HepG2 (cell line): ENCODE data around the gene CSRNP3. TPM values are rescaled to one million over a fixed set of nuclear protein-coding genes. Genes with fewer than 3 reads are reported as not detected.
"Not testable (repeated sequence)": the region's sequence is repeated elsewhere in the genome, so short reads cannot be mapped to it uniquely, and the experiment has no call there.

ENCODE experiments used
- ATAC-seq: fragments of 200-7000 bp; cut with Tn5 transposase; 3 replicates; pipeline ENCODE4 v1.9.1; 2020; ENCODE audit warnings: mild to moderate bottlenecking, moderate library complexity
- BruUV-seq: library from RNA; stranded (reverse); fragments of 400-500 nt; replicated peaks from 2 replicates; lab custom pipeline; 2021; lab: Mats Ljungman, UMichigan
- CTCF ChIA-PET: fragments of 300-600 bp; formaldehyde crosslinking; extraction: SDS; loops from one replicate; lab custom pipeline; 2021; ENCODE audit warnings: low total read pairs, inconsistent platforms, low intra/inter-chr PET ratio; lab: Yijun Ruan, JAX
- POLR2A ChIA-PET: fragments of 350-600 bp; sonication (Branson Sonifier 250); formaldehyde crosslinking; loops from one replicate; lab custom pipeline; 2020; ENCODE audit warnings: antibody characterized with exemption, inconsistent platforms; lab: Yijun Ruan, JAX
- DNase-seq: peaks from one replicate; pipeline ENCODE4 v3.0.0-alpha.2; 2015; ENCODE audit warnings: low spot score
- FAIRE-seq: peaks from 3 replicates; lab custom pipeline; 2011; peaks lifted over from hg19 to GRCh38; lab: Jason Lieb, UNC
- H2AFZ ChIP-seq: one replicate; pipeline ENCODE4 v1.6.1; 2011; ENCODE audit warnings: low read length, inconsistent platforms
- H3K27ac ChIP-seq: fragments of 300-600 bp; 3 replicates; pipeline ENCODE4 v1.8.0; 2011; ENCODE audit warnings: mixed run types, mild to moderate bottlenecking, mixed read lengths, low read length, inconsistent platforms; ENCODE audit not compliant: insufficient read depth; ENCODE audit errors: extremely low read length
- H3K27me3 ChIP-seq, 2 experiments: fragments of 200-600 bp in 1 of 2; 2 replicates in 1 of 2; 3 replicates in 1 of 2; pipeline versions ENCODE4 v1.6.0 to v1.8.0; 2011; ENCODE audit warnings: low read length in 2 of 2, mild to moderate bottlenecking in 2 of 2, moderate library complexity in 2 of 2, inconsistent platforms in 1 of 2; ENCODE audit not compliant: insufficient read depth in 2 of 2, control insufficient read depth in 1 of 2
- H3K36me3 ChIP-seq, 2 experiments: fragments of 200-600 bp in 1 of 2; replicated peaks in 1 of 2; 2 replicates in 1 of 2; 3 replicates in 1 of 2; pipeline versions ENCODE4 v1.5.1 to v1.8.0; 2011; ENCODE audit warnings: low read length in 2 of 2, inconsistent platforms in 1 of 2; ENCODE audit not compliant: insufficient read depth in 2 of 2, control insufficient read depth in 1 of 2
- H3K4me1 ChIP-seq: 2 replicates; pipeline ENCODE4 v1.5.1; 2012; ENCODE audit warnings: low read length, inconsistent platforms; ENCODE audit not compliant: insufficient read depth
- H3K4me2 ChIP-seq: 2 replicates; pipeline ENCODE4 v1.6.0; 2011; ENCODE audit warnings: low read depth, low read length, inconsistent platforms
- H3K4me3 ChIP-seq, 3 experiments: fragments of 200-600 bp in 1 of 3; sonication (generic), shearing (Covaris generic) in 1 of 3; replicated peaks in 1 of 3; 2 replicates each; pipeline ENCODE4 v1.5.1; 2011 to 2016; ENCODE audit warnings: low read length in 3 of 3, inconsistent platforms in 2 of 3, low read depth in 2 of 3, mild to moderate bottlenecking in 2 of 3, control low read depth in 1 of 3, mixed read lengths in 1 of 3; ENCODE audit not compliant: insufficient read depth in 1 of 3
- H3K79me2 ChIP-seq: one replicate; pipeline ENCODE4 v1.6.1; 2011; ENCODE audit warnings: low read length, inconsistent platforms; ENCODE audit not compliant: insufficient read depth
- H3K9ac ChIP-seq: 2 replicates; pipeline ENCODE4 v1.6.0; 2011; ENCODE audit warnings: mild to moderate bottlenecking, low read depth, low read length, inconsistent platforms; ENCODE audit not compliant: insufficient read depth
- H3K9me3 ChIP-seq: 2 replicates; pipeline ENCODE4 v1.5.1; 2012; ENCODE audit warnings: mild to moderate bottlenecking, low read length
- H4K20me1 ChIP-seq: 2 replicates; pipeline ENCODE4 v1.6.0; 2011; ENCODE audit warnings: inconsistent platforms, mild to moderate bottlenecking, low read length, moderate library complexity; ENCODE audit not compliant: insufficient read depth
- MEF2D ChIP-seq: sonication (generic); formaldehyde crosslinking; IDR thresholded peaks from 2 replicates; pipeline ENCODE4 v1.5.1; 2020; ENCODE audit warnings: mild to moderate bottlenecking, missing genetic modification reagents
- MLLT10 ChIP-seq: sonication (generic); formaldehyde crosslinking; IDR thresholded peaks from 2 replicates; pipeline ENCODE4 v1.4.0; 2020; ENCODE audit warnings: missing genetic modification reagents
- NFKB2 ChIP-seq: sonication (generic); formaldehyde crosslinking; IDR thresholded peaks from 2 replicates; pipeline ENCODE4 v1.4.0; 2020; ENCODE audit warnings: missing genetic modification reagents, borderline replicate concordance
- NR2F2 ChIP-seq: IDR thresholded peaks from 2 replicates; pipeline ENCODE4 v1.6.1; 2012; ENCODE audit warnings: low read depth, inconsistent platforms, borderline replicate concordance
- PRMT3 ChIP-seq: sonication (generic); formaldehyde crosslinking; IDR thresholded peaks from 2 replicates; pipeline ENCODE4 v1.8.1; 2022; ENCODE audit warnings: low read depth, mild to moderate bottlenecking, moderate library complexity, missing genetic modification reagents, borderline replicate concordance
- RBFOX2 ChIP-seq: fragments of 200-400 bp; formaldehyde crosslinking; IDR thresholded peaks from 2 replicates; pipeline ENCODE4 v1.6.1; 2017; ENCODE audit warnings: low read depth, mild to moderate bottlenecking, low read length
- SP2 ChIP-seq: sonication (generic); formaldehyde crosslinking; IDR thresholded peaks from 2 replicates; pipeline ENCODE4 v1.5.1; 2020; ENCODE audit warnings: mild to moderate bottlenecking, missing genetic modification reagents
- TBP ChIP-seq: sonication (generic); formaldehyde crosslinking; IDR thresholded peaks from 2 replicates; pipeline ENCODE4 v1.5.0; 2020; ENCODE audit warnings: missing genetic modification reagents
- ZFP36L2 ChIP-seq: sonication (generic); formaldehyde crosslinking; IDR thresholded peaks from 2 replicates; pipeline ENCODE4 v1.4.0; 2020; ENCODE audit warnings: missing genetic modification reagents
- ZNF138 ChIP-seq: sonication (generic); formaldehyde crosslinking; IDR thresholded peaks from 2 replicates; pipeline ENCODE4 v1.5.0; 2020; ENCODE audit warnings: mild to moderate bottlenecking, low read depth, missing genetic modification reagents
- ZNF446 ChIP-seq: sonication (generic); formaldehyde crosslinking; IDR thresholded peaks from 2 replicates; pipeline ENCODE4 v1.5.0; 2020; ENCODE audit warnings: mild to moderate bottlenecking, missing genetic modification reagents
- WGBS: methylation state at CpG from one replicate; pipeline ENCODE4 v1.1.6; 2017; ENCODE audit warnings: low lambda C conversion rate; 5-methylcytosine and 5-hydroxymethylcytosine counted together
- in situ Hi-C: cut with HindIII; loops from 2 replicates; pipeline ENCODE4 v1.10.0; 2017; ENCODE audit warnings: low pct_unique_long_range_greater_than_20kb; ENCODE audit not compliant: extremely low pct_ligation_motif_present
- intact Hi-C: fragments of 100-400 bp; cut with micrococcal nuclease; formaldehyde crosslinking; loops from one replicate; pipeline ENCODE4 v1.10.0; 2022; ENCODE audit not compliant: unreplicated experiment
- polyA plus RNA-seq, 8 experiments: library from polyadenylated mRNA; depleted of rRNA in 3 of 8; stranded (reverse) in 7 of 8; unstranded in 1 of 8; fragments of >200 nt; fragmentation: Illumina TruSeq in 4 of 8; extraction: Trizol in 4 of 8; gene quantifications; 2 replicates each; pipeline versions ENCODE4 v1.2.1 to v1.2.3, GENCODE V29; 2011 to 2016; ENCODE audit warnings: low read depth in 4 of 8, missing spikeins in 1 of 8, mixed read lengths in 1 of 8; ENCODE audit not compliant: insufficient read depth in 1 of 8
- total RNA-seq, 5 experiments: library from RNA; depleted of rRNA; stranded (reverse); fragments of >200 nt; fragmentation: Illumina TruSeq; extraction: Trizol; gene quantifications; 2 replicates each; pipeline ENCODE4 v1.2.3, GENCODE V29; 2016; ENCODE audit warnings: low read depth in 1 of 5
- TF ChIP-seq, protein P1 (sequence below): sonication (generic); formaldehyde crosslinking; IDR thresholded peaks from 2 replicates; pipeline ENCODE4 v1.4.0; 2020; ENCODE audit warnings: missing genetic modification reagents

Gene CSRNP3
- total and polyA plus RNA-seq, 2 of the 13 experiments (the other 11 are each of a cell fraction or from before 2014, with no cell fraction given), result not detected

DNA sequence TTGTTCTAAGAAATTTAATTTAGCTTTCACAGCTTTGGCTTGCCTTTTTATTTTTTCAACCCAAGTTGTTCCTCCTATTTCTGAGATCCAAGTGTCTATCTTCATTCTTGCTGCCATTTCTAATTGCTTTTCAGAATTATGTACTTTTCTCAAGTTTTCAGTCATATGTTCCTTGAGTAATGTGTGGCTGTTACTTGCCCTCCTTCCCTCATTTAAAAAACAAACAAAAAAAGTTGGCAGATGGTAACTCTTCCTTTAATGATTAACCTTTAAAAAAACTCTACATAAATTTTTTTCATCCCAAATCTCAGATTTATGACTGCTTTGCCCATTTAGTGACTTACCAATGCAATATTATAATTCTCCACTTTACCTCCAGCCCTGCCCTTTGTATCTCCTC, 193.2 kb downstream of the CSRNP3 start:
- no peak for DNase-seq
- no TSS peak for BruUV-seq
- Histone ChIP-seq H3K4me3 (no peak overlapping the region), H3K36me3 (no peaks in the 10 kb centered on the region), H2AFZ (no peak overlapping the region), H4K20me1 (no peaks in the 10 kb centered on the region)
- in situ Hi-C loops, result no loop called here
- intact Hi-C loops, result no loop called here
- TF ChIP-seq NFKB2 (CRISPR knock-in tag) (no peak), ZFP36L2 (CRISPR knock-in tag) (no peak), RBFOX2 (no peak), ZNF138 (no peak)
- TF ChIP-seq, all 625 proteins: peak for 0
- Histone ChIP-seq H3K79me2 (no peaks in the 10 kb centered on the region), H3K27me3 (no peaks in the 10 kb centered on the region), H3K4me2 (no peak overlapping the region), H3K4me1 (no peaks in the 10 kb centered on the region), H3K27ac (no peak overlapping the region), H3K9ac (no peak overlapping the region), H3K9me3 (no peaks in the 10 kb centered on the region)
- FAIRE-seq (peak; percentile 4), ATAC-seq (no peak)
- ChIA-PET POLR2A (no interaction called here), CTCF (no interaction called here)

DNA sequence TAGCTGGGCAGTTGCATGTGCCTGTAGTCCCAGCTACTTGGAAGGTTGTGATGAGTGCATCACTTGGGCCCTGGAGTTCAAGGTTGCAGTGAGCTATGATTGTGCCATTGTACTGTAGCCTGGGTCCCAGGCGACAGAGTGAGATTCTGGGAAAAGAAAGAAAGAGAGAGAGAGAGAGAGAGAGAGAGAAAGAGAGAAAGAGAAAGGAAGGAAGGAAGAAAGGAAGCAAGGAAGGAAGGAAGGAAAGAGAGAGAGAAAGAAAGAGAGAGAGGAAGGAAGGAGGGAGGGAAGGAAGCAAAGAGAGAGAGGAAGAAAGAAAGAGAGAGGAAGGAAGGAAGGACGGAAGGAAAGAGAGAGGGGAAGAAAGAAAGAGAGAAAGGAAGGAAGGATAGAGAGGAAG, 196.1 kb downstream of the CSRNP3 start:
- FAIRE-seq (no peak), DNase-seq (no peak), ATAC-seq (no peak)
- intact Hi-C loops, result no loop called here
- Histone ChIP-seq H4K20me1 (no peaks in the 10 kb centered on the region), H3K27ac (no peak overlapping the region), H3K36me3 (no peaks in the 10 kb centered on the region), H3K4me2 (no peak overlapping the region), H3K9me3 (no peaks in the 10 kb centered on the region), H3K4me3 (no peak overlapping the region), H3K4me1 (no peaks in the 10 kb centered on the region), H3K27me3 (no peaks in the 10 kb centered on the region), H2AFZ (no peak overlapping the region), H3K9ac (no peak overlapping the region), H3K79me2 (no peaks in the 10 kb centered on the region)
- BruUV-seq, result no TSS peak
- in situ Hi-C loops, result no loop called here
- no peak for TF ChIP-seq SP2
- TF ChIP-seq ZNF446, result no peak
- TF ChIP-seq PRMT3 (CRISPR knock-in tag), result no peak
- TF ChIP-seq TBP (CRISPR knock-in tag), result no peak
- no peak for TF ChIP-seq NR2F2
- no peak for TF ChIP-seq MEF2D
- TF ChIP-seq, protein P1, sequence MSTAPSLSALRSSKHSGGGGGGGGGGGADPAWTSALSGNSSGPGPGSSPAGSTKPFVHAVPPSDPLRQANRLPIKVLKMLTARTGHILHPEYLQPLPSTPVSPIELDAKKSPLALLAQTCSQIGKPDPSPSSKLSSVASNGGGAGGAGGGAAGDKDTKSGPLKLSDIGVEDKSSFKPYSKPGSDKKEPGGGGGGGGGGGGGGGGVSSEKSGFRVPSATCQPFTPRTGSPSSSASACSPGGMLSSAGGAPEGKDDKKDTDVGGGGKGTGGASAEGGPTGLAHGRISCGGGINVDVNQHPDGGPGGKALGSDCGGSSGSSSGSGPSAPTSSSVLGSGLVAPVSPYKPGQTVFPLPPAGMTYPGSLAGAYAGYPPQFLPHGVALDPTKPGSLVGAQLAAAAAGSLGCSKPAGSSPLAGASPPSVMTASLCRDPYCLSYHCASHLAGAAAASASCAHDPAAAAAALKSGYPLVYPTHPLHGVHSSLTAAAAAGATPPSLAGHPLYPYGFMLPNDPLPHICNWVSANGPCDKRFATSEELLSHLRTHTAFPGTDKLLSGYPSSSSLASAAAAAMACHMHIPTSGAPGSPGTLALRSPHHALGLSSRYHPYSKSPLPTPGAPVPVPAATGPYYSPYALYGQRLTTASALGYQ (CRISPR knock-in tag), result no peak
- no peak for TF ChIP-seq MLLT10 (CRISPR knock-in tag)
- 28% methylated on average over 2 of the region's 2 CpGs for WGBS
- ChIA-PET CTCF (no interaction called here), POLR2A (no interaction called here)

DNA sequence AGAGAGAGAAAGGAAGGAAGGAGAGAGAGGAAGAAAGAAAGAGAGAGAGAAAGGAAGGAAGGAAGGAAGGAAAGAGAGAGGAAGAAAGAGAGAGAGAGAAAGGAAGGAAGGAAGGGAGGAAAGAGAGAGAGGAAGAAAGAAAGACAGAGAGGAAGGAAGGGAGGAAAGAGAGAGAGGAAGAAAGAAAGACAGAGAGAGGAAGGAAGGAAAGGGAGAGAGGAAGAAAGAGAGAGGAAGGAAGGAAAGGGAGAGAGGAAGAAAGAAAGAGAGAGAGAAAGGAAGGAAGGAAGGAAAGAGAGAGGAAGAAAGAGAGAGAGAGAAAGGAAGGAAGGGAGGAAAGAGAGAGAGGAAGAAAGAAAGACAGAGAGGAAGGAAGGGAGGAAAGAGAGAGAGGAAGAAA, 196.6 kb downstream of the CSRNP3 start:
- H3K9me3 ChIP-seq, H4K20me1 ChIP-seq, H2AFZ ChIP-seq, H3K27me3 ChIP-seq, H3K4me2 ChIP-seq, H3K27ac ChIP-seq, H3K4me1 ChIP-seq, H3K36me3 ChIP-seq, H3K79me2 ChIP-seq, H3K4me3 ChIP-seq, in situ Hi-C loops, POLR2A ChIA-PET, DNase-seq, intact Hi-C loops, H3K9ac ChIP-seq, ATAC-seq, FAIRE-seq, BruUV-seq, CTCF ChIA-PET: not testable (repeated sequence)
